ENCODE measurements around the gene BEST4. TPM values are rescaled to one million over a fixed set of nuclear protein-coding genes. Genes with fewer than 3 reads are reported as not detected.

The BEST4 gene
- total and polyA plus RNA-seq, 2 donors (not counting 3 experiments of a cell fraction or from before 2014, with no cell fraction given), result 0.21 TPM; not detected in 1

GRCh38 chr1:44829506-44830384 is 41.8 kb upstream of the BEST4 start:
- Histone ChIP-seq H3K27ac (ENCODE audit: insufficient read depth, low read depth, low read length) (no peak overlapping the region), H3K4me1 (ENCODE audit: control insufficient read depth, extremely low read depth, insufficient read depth, low read length) (no peaks in the 10 kb centered on the region), H3K9me1 (replicated peaks; ENCODE audit: control insufficient read depth, extremely low read depth, insufficient read depth, low read length) (no peaks in the 10 kb centered on the region), H3K4me2 (ENCODE audit: insufficient read depth, low read length) (no peak overlapping the region), H3K9ac (replicated peaks; ENCODE audit: extremely low read depth, insufficient read depth, low read length) (no peak overlapping the region), H4K20me1 (replicated peaks; ENCODE audit: control insufficient read depth, extremely low read depth, insufficient read depth, low read length) (no peaks in the 10 kb centered on the region), H3K79me2 (ENCODE audit: control insufficient read depth, insufficient read depth, low read length) (no peaks in the 10 kb centered on the region), H3K36me3 (ENCODE audit: control insufficient read depth in 2 of 2, extremely low read depth in 1 of 2, insufficient read depth in 2 of 2, low read length in 2 of 2) (no peaks in the 10 kb centered on the region), H2AFZ (ENCODE audit: low read depth, low read length) (no peak overlapping the region), H3K27me3 (ENCODE audit: control insufficient read depth in 2 of 2, insufficient read depth in 2 of 2, low read length in 2 of 2) (no peaks in the 10 kb centered on the region), H3K9me3 (replicated peaks; ENCODE audit: control insufficient read depth, insufficient read depth, low read length) (no peaks in the 10 kb centered on the region), H3K4me3 (replicated peaks in 1 of 3; ENCODE audit: insufficient read depth in 1 of 3, low read depth in 1 of 3, low read length in 3 of 3) (no peak overlapping the region)
- DNase-seq (ENCODE audit: low read depth, low spot score), result no peak
- intact Hi-C loops (cut with micrococcal nuclease), result loop anchor here (10.0 kb wide), 1 partner anchor 665 kb away; the partner anchor contains the start of gene TESK2
- POLR2A ChIA-PET, result interaction anchor here (1.2 kb wide), 1 partner anchor 10 kb away, joined by 3 read pairs; no protein-coding TSS in a partner anchor
- dilution Hi-C loops (cut with MboI; ENCODE audit: extremely low pct_ligation_motif_present, low sequenced_read_pairs), result no loop called here
- TF ChIP-seq POLR2AphosphoS5 (IDR thresholded peaks at IDR 0.05; ENCODE audit: insufficient read depth, low read depth, low read length) (no peak), FOS (IDR thresholded peaks at IDR 0.05; ENCODE audit: borderline replicate concordance, insufficient read depth, low read length) (no peak), JUN (IDR thresholded peaks at IDR 0.05; ENCODE audit: borderline replicate concordance, insufficient read depth, insufficient read length, low read depth) (no peak), GATA2 (IDR thresholded peaks at IDR 0.05; ENCODE audit: insufficient read depth, insufficient read length, low read depth, low read length) (no peak), CTCF (IDR thresholded peaks at IDR 0.05; ENCODE audit: extremely low read depth in 1 of 2, insufficient read depth in 1 of 2, low read depth in 1 of 2, low read length in 2 of 2) (no peak), EZH2 (IDR thresholded peaks at IDR 0.05; ENCODE audit: borderline replicate concordance, low read depth, low read length, severe bottlenecking) (no peak)
- no TSS peak for BruUV-seq (replicated peaks)
- no peak for FAIRE-seq
- CTCF ChIA-PET, result interaction anchor here (0.8 to 1.3 kb wide), 4 partner anchors 30 to 43 kb away, joined by 3 read pairs; partner anchors contain the start of gene PLK3

All from endothelial cell of umbilical vein (primary cell).